Upper lobe of left lung (tissue), 6 donors: Measurements from ENCODE around the gene GPN1. TPM values are rescaled to one million over a fixed set of nuclear protein-coding genes. Genes with fewer than 3 reads are reported as not detected.

Source experiments
- ATAC-seq, 2 donors: fragments of 200-7000 bp; cut with Tn5 transposase; one replicate each; pipeline ENCODE4 v1.9.1; 2022; ENCODE audit warnings: mild to moderate bottlenecking in 2 of 2, moderate library complexity in 2 of 2; ENCODE audit not compliant: low FRiP score in 2 of 2
- DNase-seq, 2 donors: peaks; one replicate each; pipeline ENCODE4 v3.0.0-alpha.2; 2019 to 2020
- H3K27ac ChIP-seq, 4 donors: fragments of 200-600 bp; sonication (generic); one replicate each; pipeline ENCODE4 v1.5.1; 2016 to 2019
- H3K27me3 ChIP-seq, 4 donors: fragments of 200-600 bp; sonication (generic); one replicate each; pipeline ENCODE4 v1.5.1; 2017 to 2019
- H3K36me3 ChIP-seq, 4 donors: fragments of 200-600 bp; sonication (generic); one replicate each; pipeline ENCODE4 v1.5.1; 2016 to 2019
- H3K4me1 ChIP-seq, 4 donors: fragments of 200-600 bp; sonication (generic); one replicate each; pipeline ENCODE4 v1.5.1; 2018 to 2019
- H3K4me3 ChIP-seq, 4 donors: fragments of 200-600 bp; sonication (generic); one replicate each; pipeline ENCODE4 v1.5.1; 2017 to 2019; ENCODE audit warnings: mild to moderate bottlenecking in 2 of 4, moderate library complexity in 1 of 4
- H3K9me3 ChIP-seq, 4 donors: fragments of 200-600 bp; sonication (generic); one replicate each; pipeline ENCODE4 v1.5.1; 2018 to 2019
- CTCF ChIP-seq, 6 experiments: fragments of 450-650 bp in 4 of 6; fragments of 200-600 bp in 2 of 6; sonication (generic) in 2 of 6; IDR thresholded peaks; one replicate each; pipeline ENCODE4 v1.5.1; 2016 to 2019; ENCODE audit warnings: antibody characterized with exemption in 6 of 6
- EP300 ChIP-seq, 4 donors: sonication (generic); formaldehyde crosslinking; IDR thresholded peaks; one replicate each; pipeline ENCODE4 v1.5.1; 2017; ENCODE audit warnings: antibody characterized with exemption in 4 of 4, control low read depth in 2 of 4
- POLR2A ChIP-seq, 4 donors: fragments of 450-650 bp; IDR thresholded peaks; one replicate each; pipeline ENCODE4 v1.5.1; 2016 to 2017; ENCODE audit warnings: antibody characterized with exemption in 4 of 4, mild to moderate bottlenecking in 2 of 4
- POLR2AphosphoS5 ChIP-seq, 2 donors: sonication (generic); formaldehyde crosslinking; IDR thresholded peaks; one replicate each; pipeline ENCODE4 v1.5.1; 2017; ENCODE audit warnings: antibody characterized with exemption in 2 of 2
- whole genome bisulfite sequencing, 2 donors: methylation state at CpG; one replicate each; pipeline ENCODE4 v1.1.5; 2017 to 2018; 5-methylcytosine and 5-hydroxymethylcytosine counted together
- total RNA-seq, 6 donors: library from RNA; depleted of rRNA in 4 of 6; stranded (reverse); fragments of >200 nt in 4 of 6; gene quantifications; one replicate each; pipeline versions ENCODE4 v1.1.0 to v1.2.1, GENCODE V29; 2016 to 2021
- donor health status: DM: no; HTN: no; CAD: no; lungs with moderate emphysema.
- donor health status: DM: no; HTN: yes; CAD: no; lungs with severe emphysema.

GPN1 gene
- total RNA-seq, 6 donors from 2014 or later: 9.3 to 31.2 (median 21.6) TPM

DNA sequence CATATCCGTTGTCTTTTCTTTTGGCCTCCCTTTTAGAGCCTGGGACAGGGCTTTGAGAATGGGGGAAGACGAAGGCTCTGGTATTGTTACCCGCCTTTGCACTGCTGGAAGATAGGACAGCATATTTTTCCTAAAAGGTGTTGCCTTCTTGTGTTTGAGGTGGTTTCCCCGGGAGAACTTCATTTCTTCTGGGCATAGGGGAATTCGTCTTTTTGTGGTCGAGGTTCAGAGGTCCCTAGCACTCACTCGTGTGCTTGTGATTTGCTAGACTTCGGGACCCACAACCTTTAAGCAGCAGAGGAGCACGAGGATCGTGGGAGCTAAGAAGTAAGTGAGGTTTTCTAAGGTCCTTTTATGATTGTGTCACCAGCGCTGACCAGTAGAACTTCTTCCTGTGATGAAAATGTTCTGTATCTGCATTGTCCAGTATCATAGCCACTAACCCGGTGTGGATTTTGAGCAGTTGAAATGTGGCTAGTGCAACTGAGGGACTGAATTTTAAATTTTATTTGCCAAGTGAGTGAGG, 45.4 kb upstream of the GPN1 start:
- 4 to 6% methylated on average over 9 to 12 of the region's 12 CpGs for WGBS, 2 donors
- Histone ChIP-seq H3K4me3 (peak overlapping the region; percentile 35 to 75 (median 64)), H3K27ac (peak overlapping the region; percentile 53 to 81 (median 77)), H3K36me3 (no peaks in the 10 kb centered on the region), H3K9me3 (no peaks in the 10 kb centered on the region), H3K4me1 (peaks cover 16 to 33% (median 20%) of the 10 kb centered on the region in 4 donors), H3K27me3 (no peaks in the 10 kb centered on the region)
- ATAC-seq (peak in 1 of 2 donors; percentile 25), DNase-seq (no peak)
- TF ChIP-seq CTCF (IDR thresholded peaks at IDR 0.05): no peak
- no peak for TF ChIP-seq POLR2A (IDR thresholded peaks at IDR 0.05)

GRCh38 chr2:27584597-27584996, 44.3 kb upstream of the GPN1 start:
- no peak for TF ChIP-seq CTCF (IDR thresholded peaks at IDR 0.05)
- TF ChIP-seq EP300 (IDR thresholded peaks at IDR 0.05): no peak
- no peak for TF ChIP-seq POLR2A (IDR thresholded peaks at IDR 0.05)
- TF ChIP-seq POLR2AphosphoS5 (IDR thresholded peaks at IDR 0.05): no peak

DNA sequence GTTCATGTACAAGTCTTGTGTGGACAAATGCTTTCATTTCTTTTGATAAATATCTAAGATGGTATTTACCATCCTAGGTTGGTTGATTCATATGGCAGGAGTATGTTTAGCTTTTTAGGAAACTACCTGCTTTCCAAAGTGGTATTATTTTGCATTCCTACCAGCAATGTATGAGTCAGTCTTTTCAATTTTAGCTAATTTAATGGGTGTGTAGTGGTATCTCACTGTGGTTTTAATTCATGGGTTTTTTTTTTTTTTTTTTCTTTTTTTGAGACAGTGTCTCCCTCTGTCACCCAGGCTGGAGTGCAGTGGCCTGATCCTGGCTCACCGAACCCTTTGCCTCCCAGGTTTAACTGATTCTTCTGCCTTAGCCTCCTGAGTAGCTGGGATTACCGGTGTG, 41.8 kb upstream of the GPN1 start:
- Histone ChIP-seq H3K27me3 (no peaks in the 10 kb centered on the region), H3K9me3 (peaks cover 0 to 18% (median 6%) of the 10 kb centered on the region in 4 donors), H3K4me3 (no peak overlapping the region), H3K4me1 (peaks cover 16 to 33% (median 20%) of the 10 kb centered on the region in 4 donors), H3K27ac (no peak overlapping the region), H3K36me3 (no peaks in the 10 kb centered on the region)
- DNase-seq (no peak), ATAC-seq (no peak)
- WGBS, 2 donors: 88 to 97% methylated on average over 2 of the region's 2 CpGs
- TF ChIP-seq POLR2AphosphoS5 (IDR thresholded peaks at IDR 0.05) (no peak), EP300 (IDR thresholded peaks at IDR 0.05) (no peak), POLR2A (IDR thresholded peaks at IDR 0.05) (no peak)

More at GRCh38 chr2:27584597-27584996, 44.3 kb upstream of the GPN1 start:
- no peak for DNase-seq
- Histone ChIP-seq H3K9me3 (peaks cover 0 to 3% (median 0%) of the 10 kb centered on the region in 4 donors), H3K36me3 (no peaks in the 10 kb centered on the region), H3K4me1 (peaks cover 16 to 33% (median 20%) of the 10 kb centered on the region in 4 donors), H3K27me3 (no peaks in the 10 kb centered on the region), H3K27ac (no peak overlapping the region), H3K4me3 (no peak overlapping the region)
- 69 to 85% methylated on average over 3 of the region's 3 CpGs for WGBS, 2 donors
- no peak for ATAC-seq

DNA sequence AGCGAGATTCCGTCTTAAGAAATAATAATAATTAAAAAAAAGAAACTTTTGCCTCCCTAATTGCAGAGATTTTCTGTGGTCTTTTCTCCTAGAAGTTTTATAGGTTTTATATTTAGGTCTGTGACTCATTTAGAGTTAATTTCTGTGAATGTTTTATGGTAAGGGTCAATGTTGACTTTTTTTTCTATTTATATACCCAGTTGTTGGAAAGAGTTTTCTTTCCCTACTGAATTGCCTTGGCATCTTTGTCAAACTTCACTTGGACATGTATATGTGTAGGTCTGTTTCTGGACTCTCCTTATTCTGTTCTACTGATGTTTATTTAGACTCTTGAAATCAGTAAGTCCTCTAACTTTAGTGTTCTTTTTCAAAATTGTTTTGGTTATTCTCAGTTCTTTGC, 40.5 kb upstream of the GPN1 start:
- ATAC-seq: no peak
- Histone ChIP-seq H3K27me3 (no peaks in the 10 kb centered on the region), H3K4me3 (no peak overlapping the region), H3K36me3 (no peaks in the 10 kb centered on the region), H3K9me3 (peaks cover 0 to 18% (median 6%) of the 10 kb centered on the region in 4 donors), H3K4me1 (peaks cover 16 to 33% (median 18%) of the 10 kb centered on the region in 4 donors), H3K27ac (no peak overlapping the region)
- 97 to 100% methylated on average over 2 of the region's 2 CpGs for WGBS, 2 donors
- no peak for DNase-seq
- no peak for TF ChIP-seq POLR2AphosphoS5 (IDR thresholded peaks at IDR 0.05)
- TF ChIP-seq CTCF (IDR thresholded peaks at IDR 0.05): no peak
- TF ChIP-seq POLR2A (IDR thresholded peaks at IDR 0.05): no peak
- TF ChIP-seq EP300 (IDR thresholded peaks at IDR 0.05): no peak

- TF ChIP-seq CTCF (IDR thresholded peaks at IDR 0.05) (no peak), EP300 (IDR thresholded peaks at IDR 0.05) (no peak), POLR2AphosphoS5 (IDR thresholded peaks at IDR 0.05) (no peak), POLR2A (IDR thresholded peaks at IDR 0.05) (no peak)
- H3K36me3 ChIP-seq: peaks cover 0 to 3% (median 0%) of the 10 kb centered on the region in 4 donors
- no peak for ATAC-seq
- no peak overlapping the region for H3K4me3 ChIP-seq
- no peak overlapping the region for H3K27ac ChIP-seq
- H3K27me3 ChIP-seq: no peaks in the 10 kb centered on the region
- WGBS, 2 donors: 80 to 82% methylated on average over 3 of the region's 3 CpGs
- H3K4me1 ChIP-seq: peaks cover 0 to 13% (median 2%) of the 10 kb centered on the region in 4 donors
- DNase-seq: no peak
- peaks cover 5 to 34% (median 9%) of the 10 kb centered on the region in 4 donors for H3K9me3 ChIP-seq
Observed at GRCh38 chr2:27591745-27592144, 37.1 kb upstream of the GPN1 start.
